Naive B cell (primary cell): ENCODE results near the gene PREX1. TPM values are rescaled to one million over a fixed set of nuclear protein-coding genes. Genes with fewer than 3 reads are reported as not detected.

Experiments
- ATAC-seq, 2 donors: fragments of 150-1000 bp; cut with Tn5 transposase; 2 replicates each; pipeline ENCODE4 v1.10.0; 2021; ENCODE audit warnings: low read depth in 2 of 2, mild to moderate bottlenecking in 2 of 2, moderate library complexity in 2 of 2
- DNase-seq: peaks from one replicate; pipeline ENCODE4 v3.0.0; 2022
- H3K27ac Mint-ChIP-seq, 6 donors: one replicate each; pipeline ENCODE4 v1.8.0; 2020 to 2022; ENCODE audit warnings: mild to moderate bottlenecking in 6 of 6, mixed read lengths in 6 of 6, moderate library complexity in 5 of 6, inconsistent platforms in 2 of 6
- H3K27me3 Mint-ChIP-seq, 3 donors: one replicate each; pipeline ENCODE4 v1.8.0; 2021 to 2022; ENCODE audit warnings: mixed read lengths in 3 of 3, mild to moderate bottlenecking in 1 of 3
- H3K36me3 Mint-ChIP-seq, 2 donors: one replicate each; pipeline ENCODE4 v1.8.0; 2020 to 2022; ENCODE audit warnings: mixed read lengths in 2 of 2, inconsistent platforms in 1 of 2, mild to moderate bottlenecking in 1 of 2
- H3K4me1 Mint-ChIP-seq, 3 donors: one replicate each; pipeline ENCODE4 v1.8.0; 2020 to 2022; ENCODE audit warnings: mixed read lengths in 3 of 3, inconsistent platforms in 1 of 3, mild to moderate bottlenecking in 1 of 3, moderate library complexity in 1 of 3
- H3K4me3 Mint-ChIP-seq, 8 donors: one replicate each; pipeline ENCODE4 v1.8.0; 2020 to 2022; ENCODE audit warnings: mild to moderate bottlenecking in 8 of 8, mixed read lengths in 8 of 8, moderate library complexity in 8 of 8, inconsistent platforms in 2 of 8
- H3K9me3 Mint-ChIP-seq, 7 donors: one replicate each; pipeline ENCODE4 v1.8.0; 2020 to 2022; ENCODE audit warnings: mixed read lengths in 7 of 7, mild to moderate bottlenecking in 5 of 7, inconsistent platforms in 2 of 7, moderate library complexity in 1 of 7
- polyA plus RNA-seq, 6 donors: library from polyadenylated mRNA; unstranded; fragments of 300-500 nt; fragmentation: Illumina TruSeq; gene quantifications; one replicate each; pipeline ENCODE4 v1.2.3, GENCODE V29; 2021; ENCODE audit warnings: low read depth in 6 of 6

The PREX1 gene
- polyA plus RNA-seq, 6 donors from 2014 or later, result 13.3 to 37.5 (median 17.1) TPM

- Mint-ChIP-seq H3K4me3 (no peak overlapping the region), H3K36me3 (peaks cover 29 to 61% of the 10 kb centered on the region in 2 donors), H3K4me1 (peaks cover 11 to 19% (median 15%) of the 10 kb centered on the region in 3 donors), H3K9me3 (peaks cover 0 to 4% (median 0%) of the 10 kb centered on the region in 7 donors), H3K27ac (peak overlapping the region in 1 of 6 donors; percentile 67), H3K27me3 (no peaks in the 10 kb centered on the region)
- no peak for DNase-seq
- ATAC-seq, result no peak
These were observed 169.3 kb downstream of the PREX1 start for GRCh38 chr20:48658505-48658904.

- peaks cover 0 to 4% (median 0%) of the 10 kb centered on the region in 7 donors for H3K9me3 Mint-ChIP-seq
- H3K4me3 Mint-ChIP-seq, result peak overlapping the region in 1 of 8 donors; percentile 68
- peak overlapping the region in 3 of 6 donors; percentile 37 to 81 (median 73) for H3K27ac Mint-ChIP-seq
- H3K4me1 Mint-ChIP-seq, result peaks cover 11 to 19% (median 15%) of the 10 kb centered on the region in 3 donors
- DNase-seq, result no peak
- no peaks in the 10 kb centered on the region for H3K27me3 Mint-ChIP-seq
- peaks cover 27 to 58% of the 10 kb centered on the region in 2 donors for H3K36me3 Mint-ChIP-seq
- no peak for ATAC-seq
These were observed 169.7 kb downstream of the PREX1 start for GRCh38 chr20:48658198-48658476.

- H3K4me1 Mint-ChIP-seq, result peaks cover 11 to 19% (median 15%) of the 10 kb centered on the region in 3 donors
- H3K4me3 Mint-ChIP-seq, result no peak overlapping the region
- peak overlapping the region in 3 of 6 donors; percentile 42 to 81 (median 73) for H3K27ac Mint-ChIP-seq
- H3K9me3 Mint-ChIP-seq, result peaks cover 0 to 4% (median 0%) of the 10 kb centered on the region in 7 donors
- ATAC-seq (peak; percentile 76 to 83), DNase-seq (peak; percentile 69)
- no peaks in the 10 kb centered on the region for H3K27me3 Mint-ChIP-seq
- peaks cover 27 to 52% of the 10 kb centered on the region in 2 donors for H3K36me3 Mint-ChIP-seq
These were observed 170.2 kb downstream of the PREX1 start for GRCh38 chr20:48657426-48658197.

- Mint-ChIP-seq H3K27me3 (no peaks in the 10 kb centered on the region), H3K4me3 (peak overlapping the region in 1 of 8 donors; percentile 29), H3K36me3 (peaks cover 29 to 51% of the 10 kb centered on the region in 2 donors), H3K4me1 (peaks cover 11 to 19% (median 15%) of the 10 kb centered on the region in 3 donors), H3K9me3 (peaks cover 0 to 4% (median 0%) of the 10 kb centered on the region in 7 donors), H3K27ac (peak overlapping the region in 1 of 6 donors; percentile 73)
- no peak for DNase-seq
- ATAC-seq, result no peak
These were observed 171.1 kb downstream of the PREX1 start for GRCh38 chr20:48656661-48657211.

GRCh38 chr20:48656137-48656536 is 171.7 kb downstream of the PREX1 start:
- no peaks in the 10 kb centered on the region for H3K27me3 Mint-ChIP-seq
- DNase-seq (no peak), ATAC-seq (no peak)
- peak overlapping the region in 2 of 6 donors; percentile 68 to 91 for H3K27ac Mint-ChIP-seq
- H3K4me3 Mint-ChIP-seq, result no peak overlapping the region
- peaks cover 11 to 19% (median 15%) of the 10 kb centered on the region in 3 donors for H3K4me1 Mint-ChIP-seq
- H3K9me3 Mint-ChIP-seq, result peaks cover 0 to 4% (median 0%) of the 10 kb centered on the region in 7 donors
- H3K36me3 Mint-ChIP-seq, result peaks cover 35 to 57% of the 10 kb centered on the region in 2 donors

GRCh38 chr20:48653706-48654051 is 174.1 kb downstream of the PREX1 start:
- H3K9me3 Mint-ChIP-seq, result no peaks in the 10 kb centered on the region
- no peak overlapping the region for H3K4me3 Mint-ChIP-seq
- H3K4me1 Mint-ChIP-seq, result peaks cover 7 to 19% (median 14%) of the 10 kb centered on the region in 3 donors
- H3K27me3 Mint-ChIP-seq, result no peaks in the 10 kb centered on the region
- H3K27ac Mint-ChIP-seq, result no peak overlapping the region
- DNase-seq (no peak), ATAC-seq (no peak)
- peaks cover 34 to 51% of the 10 kb centered on the region in 2 donors for H3K36me3 Mint-ChIP-seq

- peaks cover 7 to 19% (median 8%) of the 10 kb centered on the region in 3 donors for H3K4me1 Mint-ChIP-seq
- H3K4me3 Mint-ChIP-seq, result peak overlapping the region in 1 of 8 donors; percentile 12
- no peaks in the 10 kb centered on the region for H3K27me3 Mint-ChIP-seq
- no peaks in the 10 kb centered on the region for H3K9me3 Mint-ChIP-seq
- H3K36me3 Mint-ChIP-seq, result peaks cover 34 to 51% of the 10 kb centered on the region in 2 donors
- no peak for DNase-seq
- peak overlapping the region in 1 of 6 donors; percentile 23 for H3K27ac Mint-ChIP-seq
- no peak for ATAC-seq
These were observed 174.7 kb downstream of the PREX1 start for GRCh38 chr20:48652961-48653705.

- Mint-ChIP-seq H3K27me3 (no peaks in the 10 kb centered on the region), H3K36me3 (peaks cover 30 to 45% of the 10 kb centered on the region in 2 donors), H3K4me3 (peak overlapping the region in 1 of 8 donors; percentile 55), H3K4me1 (peaks cover 0 to 12% (median 0%) of the 10 kb centered on the region in 3 donors), H3K9me3 (no peaks in the 10 kb centered on the region), H3K27ac (no peak overlapping the region)
- ATAC-seq (no peak), DNase-seq (no peak)
These were observed 175.8 kb downstream of the PREX1 start for GRCh38 chr20:48651960-48652359.

- Mint-ChIP-seq H3K27me3 (no peaks in the 10 kb centered on the region), H3K9me3 (no peaks in the 10 kb centered on the region), H3K4me1 (peaks cover 0 to 6% (median 0%) of the 10 kb centered on the region in 3 donors), H3K27ac (peak overlapping the region in 2 of 6 donors; percentile 89), H3K36me3 (peaks cover 26 to 38% of the 10 kb centered on the region in 2 donors), H3K4me3 (no peak overlapping the region)
- ATAC-seq (no peak), DNase-seq (no peak)
These were observed 176.5 kb downstream of the PREX1 start for GRCh38 chr20:48651271-48651670.

GRCh38 chr20:48649868-48650267 is 177.9 kb downstream of the PREX1 start:
- Mint-ChIP-seq H3K36me3 (peaks cover 35 to 41% of the 10 kb centered on the region in 2 donors), H3K4me3 (no peak overlapping the region), H3K9me3 (no peaks in the 10 kb centered on the region), H3K27me3 (no peaks in the 10 kb centered on the region), H3K4me1 (peaks cover 0 to 9% (median 0%) of the 10 kb centered on the region in 3 donors), H3K27ac (peak overlapping the region in 1 of 6 donors; percentile 10)
- DNase-seq, result no peak
- no peak for ATAC-seq

GRCh38 chr20:48649104-48649626 is 178.6 kb downstream of the PREX1 start:
- Mint-ChIP-seq H3K4me1 (peaks cover 0 to 9% (median 0%) of the 10 kb centered on the region in 3 donors), H3K27ac (no peak overlapping the region), H3K4me3 (no peak overlapping the region), H3K27me3 (no peaks in the 10 kb centered on the region), H3K36me3 (peaks cover 32 to 41% of the 10 kb centered on the region in 2 donors), H3K9me3 (no peaks in the 10 kb centered on the region)
- ATAC-seq, result no peak
- no peak for DNase-seq

- no peak overlapping the region for H3K4me3 Mint-ChIP-seq
- H3K36me3 Mint-ChIP-seq, result peaks cover 30 to 41% of the 10 kb centered on the region in 2 donors
These were observed 179.2 kb downstream of the PREX1 start for GRCh38 chr20:48648482-48649051.

GRCh38 chr20:48647858-48648257 is 179.9 kb downstream of the PREX1 start:
- Mint-ChIP-seq H3K36me3 (peaks cover 30 to 41% of the 10 kb centered on the region in 2 donors), H3K4me3 (no peak overlapping the region), H3K9me3 (no peaks in the 10 kb centered on the region), H3K4me1 (peaks cover 0 to 9% (median 0%) of the 10 kb centered on the region in 3 donors), H3K27me3 (no peaks in the 10 kb centered on the region), H3K27ac (peak overlapping the region in 1 of 6 donors; percentile 28)
- no peak for ATAC-seq
- DNase-seq, result no peak

More at GRCh38 chr20:48648482-48649051, 179.2 kb downstream of the PREX1 start:
- H3K9me3 Mint-ChIP-seq, result no peaks in the 10 kb centered on the region
- H3K4me1 Mint-ChIP-seq, result peaks cover 0 to 9% (median 0%) of the 10 kb centered on the region in 3 donors
- peak overlapping the region in 1 of 6 donors; percentile 16 for H3K27ac Mint-ChIP-seq
- no peaks in the 10 kb centered on the region for H3K27me3 Mint-ChIP-seq
- DNase-seq (no peak), ATAC-seq (no peak)
